GM12801 (cell line): ENCODE results near the gene SLC16A9.

Experiments
- CTCF ChIP-seq: IDR thresholded peaks from one replicate; pipeline ENCODE4 v1.5.1; 2011; ENCODE audit warnings: control low read depth; ENCODE audit not compliant: insufficient read length; ENCODE audit errors: extremely low read depth

SLC16A9 gene

GRCh38 chr10:59644841-59645240 lies 64.8 kb downstream of the SLC16A9 start:
- TF ChIP-seq CTCF = no peak

- no peak for TF ChIP-seq CTCF
These were observed 74.0 kb downstream of the SLC16A9 start for GRCh38 chr10:59635502-59636290.

- no peak for TF ChIP-seq CTCF
These were observed 75.5 kb downstream of the SLC16A9 start for GRCh38 chr10:59634102-59634501.

GRCh38 chr10:59633063-59633462 lies 76.6 kb downstream of the SLC16A9 start:
- no peak for TF ChIP-seq CTCF

- no peak for TF ChIP-seq CTCF
These were observed 77.5 kb downstream of the SLC16A9 start for GRCh38 chr10:59631882-59632807.

- TF ChIP-seq CTCF = no peak
These were observed 78.4 kb downstream of the SLC16A9 start for GRCh38 chr10:59631237-59631636.

- no peak for TF ChIP-seq CTCF
These were observed 80.7 kb downstream of the SLC16A9 start for GRCh38 chr10:59628965-59629364.
